ENCODE measurements around the gene CHMP3. TPM values are rescaled to one million over a fixed set of nuclear protein-coding genes. Genes with fewer than 3 reads are reported as not detected.
A peak's percentile ranks its signal among the peaks of the same experiment; 100 is the strongest.
"Not testable (repeated sequence)": the region's sequence is repeated elsewhere in the genome, so short reads cannot be mapped to it uniquely, and the experiment has no call there.

The CHMP3 gene
- total and polyA plus RNA-seq, 4 donors, result 49.4 to 127 (median 99.5) TPM

DNA sequence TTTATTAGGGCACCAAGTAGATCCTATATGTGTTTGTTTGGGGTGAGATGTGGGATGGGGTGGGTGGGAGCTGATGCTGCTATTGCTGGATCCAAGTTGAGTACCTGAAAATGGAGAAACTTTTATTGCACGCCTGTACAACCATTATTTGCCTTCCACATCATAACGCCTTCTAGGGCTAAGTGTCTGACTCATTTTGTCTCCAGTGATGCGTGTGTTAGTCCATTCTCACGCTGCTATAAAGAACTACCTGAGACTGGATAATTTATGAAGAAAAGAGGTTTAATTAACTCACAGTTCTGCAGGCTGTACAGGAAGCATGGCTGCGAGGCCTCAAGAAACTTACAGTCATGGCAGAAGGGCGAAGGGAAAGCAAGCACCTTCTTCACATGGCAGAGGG, 63.9 kb downstream of the CHMP3 start:
- WGBS, 2 donors, result 98 to 100% methylated on average over 6 of the region's 6 CpGs
- ATAC-seq (ENCODE audit: insufficient read depth, low FRiP score) (no peak), DNase-seq (no peak)
- TF ChIP-seq, protein P1, sequence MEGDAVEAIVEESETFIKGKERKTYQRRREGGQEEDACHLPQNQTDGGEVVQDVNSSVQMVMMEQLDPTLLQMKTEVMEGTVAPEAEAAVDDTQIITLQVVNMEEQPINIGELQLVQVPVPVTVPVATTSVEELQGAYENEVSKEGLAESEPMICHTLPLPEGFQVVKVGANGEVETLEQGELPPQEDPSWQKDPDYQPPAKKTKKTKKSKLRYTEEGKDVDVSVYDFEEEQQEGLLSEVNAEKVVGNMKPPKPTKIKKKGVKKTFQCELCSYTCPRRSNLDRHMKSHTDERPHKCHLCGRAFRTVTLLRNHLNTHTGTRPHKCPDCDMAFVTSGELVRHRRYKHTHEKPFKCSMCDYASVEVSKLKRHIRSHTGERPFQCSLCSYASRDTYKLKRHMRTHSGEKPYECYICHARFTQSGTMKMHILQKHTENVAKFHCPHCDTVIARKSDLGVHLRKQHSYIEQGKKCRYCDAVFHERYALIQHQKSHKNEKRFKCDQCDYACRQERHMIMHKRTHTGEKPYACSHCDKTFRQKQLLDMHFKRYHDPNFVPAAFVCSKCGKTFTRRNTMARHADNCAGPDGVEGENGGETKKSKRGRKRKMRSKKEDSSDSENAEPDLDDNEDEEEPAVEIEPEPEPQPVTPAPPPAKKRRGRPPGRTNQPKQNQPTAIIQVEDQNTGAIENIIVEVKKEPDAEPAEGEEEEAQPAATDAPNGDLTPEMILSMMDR (IDR thresholded peaks at IDR 0.05; ENCODE audit: control extremely low read depth, extremely low read depth), result no peak
- Histone ChIP-seq H3K9me3 (ENCODE audit: control insufficient read depth in 4 of 4, insufficient read depth in 3 of 4, low read length in 3 of 4) (peaks cover 0 to 16% (median 8%) of the 10 kb centered on the region in 4 donors), H3K4me1 (ENCODE audit: control insufficient read depth in 5 of 5, insufficient read depth in 5 of 5, low read length in 5 of 5) (no peaks in the 10 kb centered on the region), H3K27me3 (ENCODE audit: control insufficient read depth in 3 of 3, insufficient read depth in 3 of 3, low read length in 2 of 3) (no peaks in the 10 kb centered on the region), H3K27ac (ENCODE audit: low read depth in 1 of 2, low read length in 1 of 2) (no peak overlapping the region), H3K36me3 (ENCODE audit: control insufficient read depth in 4 of 4, insufficient read depth in 4 of 4, low read length in 4 of 4) (peaks cover 25 to 53% (median 44%) of the 10 kb centered on the region in 4 donors), H3K9ac (ENCODE audit: insufficient read depth in 1 of 2, low read length in 2 of 2) (no peak overlapping the region), H3K4me3 (no peak overlapping the region)

DNA sequence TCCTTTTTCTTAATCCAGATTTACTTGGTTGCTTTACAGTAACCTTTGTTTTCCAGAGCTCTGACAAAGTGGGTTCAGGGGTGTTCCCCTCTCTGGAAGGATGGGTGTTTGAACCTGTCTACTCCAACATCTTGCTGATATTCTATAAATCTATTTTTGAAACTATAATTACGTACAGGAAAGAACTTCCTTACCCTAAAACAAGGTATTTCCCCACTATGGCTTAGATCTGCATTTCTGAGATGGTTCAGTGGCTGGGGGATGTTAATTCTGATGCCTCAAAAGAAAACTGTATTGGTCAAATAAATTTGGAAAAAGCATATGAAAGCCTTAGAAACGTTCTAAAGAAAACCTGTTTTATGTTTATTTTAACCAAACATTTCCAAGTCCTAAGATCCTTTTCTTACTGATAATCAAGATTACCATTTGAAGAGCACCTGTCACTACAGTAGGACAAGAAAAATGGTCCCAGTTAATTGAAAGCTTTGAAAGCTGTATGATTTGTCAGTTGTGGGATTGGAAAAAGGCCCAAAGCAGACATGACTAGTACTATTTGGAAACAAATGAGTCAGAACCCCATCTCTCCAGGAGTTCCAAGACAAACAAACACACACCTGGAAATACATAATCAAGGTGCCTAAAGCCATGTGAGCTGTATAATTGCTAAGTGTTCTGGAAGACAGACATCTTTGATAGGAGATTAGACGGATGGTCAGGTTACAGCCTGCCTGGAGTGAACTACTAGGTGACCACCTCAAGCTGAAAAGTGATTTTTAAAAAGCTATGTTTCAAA, 64.6 kb downstream of the CHMP3 start:
- Histone ChIP-seq H3K4me1 (ENCODE audit: control insufficient read depth in 5 of 5, insufficient read depth in 5 of 5, low read length in 5 of 5) (no peaks in the 10 kb centered on the region), H3K9ac (ENCODE audit: insufficient read depth in 1 of 2, low read length in 2 of 2) (no peak overlapping the region), H3K9me3 (ENCODE audit: control insufficient read depth in 4 of 4, insufficient read depth in 3 of 4, low read length in 3 of 4) (peaks cover 0 to 16% (median 8%) of the 10 kb centered on the region in 4 donors), H3K27ac (ENCODE audit: low read depth in 1 of 2, low read length in 1 of 2) (no peak overlapping the region), H3K27me3 (ENCODE audit: control insufficient read depth in 3 of 3, insufficient read depth in 3 of 3, low read length in 2 of 3) (no peaks in the 10 kb centered on the region), H3K4me3 (no peak overlapping the region), H3K36me3 (ENCODE audit: control insufficient read depth in 4 of 4, insufficient read depth in 4 of 4, low read length in 4 of 4) (peaks cover 25 to 58% (median 43%) of the 10 kb centered on the region in 4 donors)
- TF ChIP-seq, protein P1 (IDR thresholded peaks at IDR 0.05; ENCODE audit: control extremely low read depth, extremely low read depth), result no peak
- 87 to 96% methylated on average over 3 of the region's 3 CpGs for WGBS, 2 donors
- ATAC-seq (ENCODE audit: insufficient read depth, low FRiP score) (no peak), DNase-seq (no peak)

DNA sequence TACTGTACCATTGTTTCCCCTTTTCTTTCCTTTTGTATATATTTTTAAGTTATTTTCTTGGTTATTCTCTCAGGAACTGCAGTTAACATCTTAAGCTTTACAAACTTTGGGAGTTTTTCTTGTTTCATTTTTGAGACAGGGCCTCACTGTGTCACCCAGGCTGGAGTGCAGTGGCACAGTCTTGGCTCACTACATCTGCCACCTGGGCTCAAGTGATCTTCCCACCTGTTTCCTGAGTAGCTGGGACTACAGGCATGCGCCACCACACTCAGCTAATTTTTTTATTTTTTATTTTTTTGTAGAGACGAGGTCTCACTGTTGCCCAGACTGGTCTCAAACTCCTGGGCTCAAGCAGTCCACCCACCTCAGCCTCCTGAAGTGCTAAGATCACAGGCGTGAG, 66.9 kb downstream of the CHMP3 start:
- Histone ChIP-seq H3K9me3 (ENCODE audit: control insufficient read depth in 4 of 4, insufficient read depth in 3 of 4, low read length in 3 of 4) (peaks cover 0 to 15% (median 8%) of the 10 kb centered on the region in 4 donors), H3K36me3 (ENCODE audit: control insufficient read depth in 4 of 4, insufficient read depth in 4 of 4, low read length in 4 of 4) (peaks cover 27 to 65% (median 52%) of the 10 kb centered on the region in 4 donors)
- not testable (repeated sequence) for ATAC-seq (ENCODE audit: insufficient read depth, low FRiP score); DNase-seq; H3K27ac ChIP-seq (ENCODE audit: low read depth in 1 of 2, low read length in 1 of 2); H3K4me3 ChIP-seq; H3K4me1 ChIP-seq (ENCODE audit: control insufficient read depth in 5 of 5, insufficient read depth in 5 of 5, low read length in 5 of 5); H3K27me3 ChIP-seq (ENCODE audit: control insufficient read depth in 3 of 3, insufficient read depth in 3 of 3, low read length in 2 of 3); H3K9ac ChIP-seq (ENCODE audit: insufficient read depth in 1 of 2, low read length in 2 of 2)
- WGBS, 2 donors, result 67 to 90% methylated on average over 3 of the region's 3 CpGs

- TF ChIP-seq, protein P1 (IDR thresholded peaks at IDR 0.05; ENCODE audit: control extremely low read depth, extremely low read depth), result no peak
- Histone ChIP-seq H3K4me1 (ENCODE audit: control insufficient read depth in 5 of 5, insufficient read depth in 5 of 5, low read length in 5 of 5) (peaks cover 0 to 9% (median 0%) of the 10 kb centered on the region in 5 donors), H3K27ac (ENCODE audit: low read depth in 1 of 2, low read length in 1 of 2) (no peak overlapping the region), H3K9ac (ENCODE audit: insufficient read depth in 1 of 2, low read length in 2 of 2) (no peak overlapping the region), H3K9me3 (ENCODE audit: control insufficient read depth in 4 of 4, insufficient read depth in 3 of 4, low read length in 3 of 4) (no peaks in the 10 kb centered on the region), H3K36me3 (ENCODE audit: control insufficient read depth in 4 of 4, insufficient read depth in 4 of 4, low read length in 4 of 4) (peaks cover 36 to 68% (median 51%) of the 10 kb centered on the region in 4 donors), H3K27me3 (ENCODE audit: control insufficient read depth in 3 of 3, insufficient read depth in 3 of 3, low read length in 2 of 3) (no peaks in the 10 kb centered on the region), H3K4me3 (no peak overlapping the region)
- 92 to 97% methylated on average over 1 of the region's 1 CpG for WGBS, 2 donors
- DNase-seq (peak in 2 of 3 donors; percentile 9 to 11), ATAC-seq (ENCODE audit: insufficient read depth, low FRiP score) (no peak)
Measured at GRCh38 chr2:86492048-86492453, 71.2 kb downstream of the CHMP3 start.
